IMR-90 (cell line): Measurements from ENCODE around the gene PRSS38.

Source experiments
- CTCF ChIP-seq: conservative IDR thresholded peaks from 2 replicates; pipeline ENCODE4 v1.5.1; 2012; ENCODE audit warnings: mild to moderate bottlenecking, low read depth, low read length, improper control_type of control experiment
- MXI1 ChIP-seq: IDR thresholded peaks from 2 replicates; pipeline ENCODE4 v1.6.1; 2012; ENCODE audit warnings: low read depth, mild to moderate bottlenecking, low read length, moderate library complexity, borderline replicate concordance
- POLR2A ChIP-seq: IDR thresholded peaks from 2 replicates; pipeline ENCODE4 v1.6.1; 2012; ENCODE audit warnings: mild to moderate bottlenecking, low read depth, low read length
- SMC3 ChIP-seq: fragments of 150-350 bp; IDR thresholded peaks from 2 replicates; pipeline ENCODE4 v1.6.1; 2016; ENCODE audit warnings: low read depth, mild to moderate bottlenecking, antibody characterized with exemption, low read length, moderate library complexity

- TF ChIP-seq CTCF: no peak
- no peak for TF ChIP-seq MXI1
- no peak for TF ChIP-seq POLR2A
- no peak for TF ChIP-seq SMC3
Observed at GRCh38 chr1:227777646-227778045, 37.8 kb upstream of the PRSS38 start.
